Rectal smooth muscle tissue (tissue), 1 donor: ENCODE results near the gene DPP6.

Source experiments
- H3K27ac ChIP-seq: one replicate; pipeline ENCODE4 v1.7.0; 2013; ENCODE audit warnings: low read depth, low read length, inconsistent platforms
- H3K27me3 ChIP-seq: one replicate; pipeline ENCODE4 v1.7.0; 2013; ENCODE audit warnings: low read length; ENCODE audit not compliant: control insufficient read depth, insufficient read depth
- H3K36me3 ChIP-seq: one replicate; pipeline ENCODE4 v1.7.0; 2013; ENCODE audit warnings: low read length; ENCODE audit not compliant: control insufficient read depth, insufficient read depth
- H3K4me1 ChIP-seq: one replicate; pipeline ENCODE4 v1.7.0; 2013; ENCODE audit warnings: low read length; ENCODE audit not compliant: control insufficient read depth, insufficient read depth
- H3K4me3 ChIP-seq: one replicate; pipeline ENCODE4 v1.7.0; 2013; ENCODE audit warnings: low read length
- H3K9ac ChIP-seq: one replicate; pipeline ENCODE4 v1.7.0; 2013; ENCODE audit warnings: low read length

The DPP6 gene

GRCh38 chr7:154385214-154385613 lies 333.0 kb downstream of the DPP6 start:
- Histone ChIP-seq H3K4me1 (no peaks in the 10 kb centered on the region), H3K36me3 (no peaks in the 10 kb centered on the region), H3K9ac (no peak overlapping the region), H3K27me3 (no peaks in the 10 kb centered on the region), H3K4me3 (no peak overlapping the region), H3K27ac (no peak overlapping the region)

- Histone ChIP-seq H3K36me3 (no peaks in the 10 kb centered on the region), H3K27me3 (no peaks in the 10 kb centered on the region), H3K4me1 (no peaks in the 10 kb centered on the region)
Observed at GRCh38 chr7:154387252-154387651, 335.1 kb downstream of the DPP6 start.

GRCh38 chr7:154388412-154388811 lies 336.2 kb downstream of the DPP6 start:
- Histone ChIP-seq H3K4me3 (no peak overlapping the region), H3K36me3 (no peaks in the 10 kb centered on the region), H3K27ac (no peak overlapping the region), H3K4me1 (no peaks in the 10 kb centered on the region), H3K9ac (no peak overlapping the region), H3K27me3 (no peaks in the 10 kb centered on the region)

More at GRCh38 chr7:154387252-154387651, 335.1 kb downstream of the DPP6 start:
- Histone ChIP-seq H3K4me3 (no peak overlapping the region), H3K9ac (no peak overlapping the region), H3K27ac (no peak overlapping the region)

GRCh38 chr7:154388999-154389398 lies 336.8 kb downstream of the DPP6 start:
- H3K4me3 ChIP-seq, result no peak overlapping the region
- no peak overlapping the region for H3K9ac ChIP-seq
- no peaks in the 10 kb centered on the region for H3K4me1 ChIP-seq
- H3K27ac ChIP-seq, result no peak overlapping the region
- H3K36me3 ChIP-seq, result no peaks in the 10 kb centered on the region
- H3K27me3 ChIP-seq, result no peaks in the 10 kb centered on the region

GRCh38 chr7:154390961-154391360 lies 338.8 kb downstream of the DPP6 start:
- H3K36me3 ChIP-seq, result no peaks in the 10 kb centered on the region
- no peaks in the 10 kb centered on the region for H3K4me1 ChIP-seq
- H3K27ac ChIP-seq, result no peak overlapping the region
- no peaks in the 10 kb centered on the region for H3K27me3 ChIP-seq
- H3K9ac ChIP-seq, result no peak overlapping the region
- H3K4me3 ChIP-seq, result no peak overlapping the region

- Histone ChIP-seq H3K36me3 (no peaks in the 10 kb centered on the region), H3K27me3 (no peaks in the 10 kb centered on the region), H3K9ac (no peak overlapping the region), H3K4me1 (no peaks in the 10 kb centered on the region), H3K27ac (no peak overlapping the region), H3K4me3 (no peak overlapping the region)
Observed at GRCh38 chr7:154394804-154395203, 342.6 kb downstream of the DPP6 start.

GRCh38 chr7:154406312-154406711 lies 354.1 kb downstream of the DPP6 start:
- Histone ChIP-seq H3K4me1 (no peaks in the 10 kb centered on the region), H3K9ac (no peak overlapping the region), H3K27ac (no peak overlapping the region), H3K36me3 (no peaks in the 10 kb centered on the region), H3K27me3 (no peaks in the 10 kb centered on the region), H3K4me3 (no peak overlapping the region)

GRCh38 chr7:154409703-154410311 lies 357.6 kb downstream of the DPP6 start:
- Histone ChIP-seq H3K36me3 (no peaks in the 10 kb centered on the region), H3K4me3 (no peak overlapping the region), H3K9ac (no peak overlapping the region), H3K27ac (no peak overlapping the region), H3K27me3 (no peaks in the 10 kb centered on the region), H3K4me1 (no peaks in the 10 kb centered on the region)

GRCh38 chr7:154412105-154412504 lies 359.9 kb downstream of the DPP6 start:
- Histone ChIP-seq H3K27me3 (no peaks in the 10 kb centered on the region), H3K9ac (no peak overlapping the region), H3K4me1 (no peaks in the 10 kb centered on the region), H3K4me3 (no peak overlapping the region), H3K36me3 (no peaks in the 10 kb centered on the region), H3K27ac (no peak overlapping the region)

GRCh38 chr7:154415709-154416399 lies 363.7 kb downstream of the DPP6 start:
- H3K36me3 ChIP-seq, result no peaks in the 10 kb centered on the region
- no peaks in the 10 kb centered on the region for H3K4me1 ChIP-seq
- H3K27me3 ChIP-seq, result no peaks in the 10 kb centered on the region
- no peak overlapping the region for H3K4me3 ChIP-seq
- H3K9ac ChIP-seq, result no peak overlapping the region
- H3K27ac ChIP-seq, result no peak overlapping the region

- Histone ChIP-seq H3K9ac (no peak overlapping the region), H3K36me3 (no peaks in the 10 kb centered on the region), H3K4me1 (no peaks in the 10 kb centered on the region), H3K27me3 (no peaks in the 10 kb centered on the region), H3K4me3 (no peak overlapping the region), H3K27ac (no peak overlapping the region)
Observed at GRCh38 chr7:154416714-154417113, 364.5 kb downstream of the DPP6 start.

GRCh38 chr7:154419344-154419743 lies 367.1 kb downstream of the DPP6 start:
- H3K4me1 ChIP-seq, result no peaks in the 10 kb centered on the region
- no peak overlapping the region for H3K9ac ChIP-seq
- no peaks in the 10 kb centered on the region for H3K36me3 ChIP-seq
- no peaks in the 10 kb centered on the region for H3K27me3 ChIP-seq
- no peak overlapping the region for H3K27ac ChIP-seq
- no peak overlapping the region for H3K4me3 ChIP-seq

GRCh38 chr7:154423231-154423630 lies 371.0 kb downstream of the DPP6 start:
- no peak overlapping the region for H3K27ac ChIP-seq

More at GRCh38 chr7:154423231-154423630, 371.0 kb downstream of the DPP6 start:
- no peaks in the 10 kb centered on the region for H3K4me1 ChIP-seq
- H3K9ac ChIP-seq, result no peak overlapping the region
- no peaks in the 10 kb centered on the region for H3K27me3 ChIP-seq
- H3K4me3 ChIP-seq, result no peak overlapping the region
- no peaks in the 10 kb centered on the region for H3K36me3 ChIP-seq
